ENCODE measurements around the gene PNMA8C.
"Not testable (repeated sequence)": the region's sequence is repeated elsewhere in the genome, so short reads cannot be mapped to it uniquely, and the experiment has no call there.

The PNMA8C gene

GRCh38 chr19:46411088-46411924, 17.4 kb downstream of the PNMA8C start:
- no peak for DNase-seq (ENCODE audit: low read depth)

GRCh38 chr19:46410205-46411087, 18.3 kb downstream of the PNMA8C start:
- DNase-seq (ENCODE audit: low read depth), result no peak

- no peak for DNase-seq (ENCODE audit: low read depth)
Observed at GRCh38 chr19:46409191-46409590, 19.5 kb downstream of the PNMA8C start.

GRCh38 chr19:46408664-46409039, 20.1 kb downstream of the PNMA8C start:
- no peak for DNase-seq (ENCODE audit: low read depth)

- no peak for DNase-seq (ENCODE audit: low read depth)
Observed at GRCh38 chr19:46407856-46408663, 20.7 kb downstream of the PNMA8C start.

- no peak for DNase-seq (ENCODE audit: low read depth)
Observed at GRCh38 chr19:46406976-46407375, 21.8 kb downstream of the PNMA8C start.

- DNase-seq (ENCODE audit: low read depth), result no peak
Observed at GRCh38 chr19:46404753-46405468, 23.8 kb downstream of the PNMA8C start.

- DNase-seq (ENCODE audit: low read depth), result no peak
Observed at GRCh38 chr19:46404055-46404752, 24.5 kb downstream of the PNMA8C start.

- no peak for DNase-seq (ENCODE audit: low read depth)
Observed at GRCh38 chr19:46402725-46403124, 26.0 kb downstream of the PNMA8C start.

GRCh38 chr19:46397801-46398479, 30.8 kb downstream of the PNMA8C start:
- not testable (repeated sequence) for DNase-seq (ENCODE audit: low read depth)

GRCh38 chr19:46394402-46394797, 34.3 kb downstream of the PNMA8C start:
- DNase-seq (ENCODE audit: low read depth), result no peak

- DNase-seq (ENCODE audit: low read depth), result no peak
Observed at GRCh38 chr19:46393456-46394401, 35.0 kb downstream of the PNMA8C start.

- no peak for DNase-seq (ENCODE audit: low read depth)
Observed at GRCh38 chr19:46392837-46393236, 35.9 kb downstream of the PNMA8C start.

- no peak for DNase-seq (ENCODE audit: low read depth)
Observed at GRCh38 chr19:46392252-46392801, 36.4 kb downstream of the PNMA8C start.

- no peak for DNase-seq (ENCODE audit: low read depth)
Observed at GRCh38 chr19:46391296-46392251, 37.2 kb downstream of the PNMA8C start.

- no peak for DNase-seq (ENCODE audit: low read depth)
Observed at GRCh38 chr19:46390866-46391265, 37.9 kb downstream of the PNMA8C start.

GRCh38 chr19:46390121-46390858, 38.4 kb downstream of the PNMA8C start:
- no peak for DNase-seq (ENCODE audit: low read depth)

All from stimulated activated CD8-positive, alpha-beta memory T cell treated with anti-CD3 and anti-CD28 coated beads, Interleukin-15, amount 100 ng/mL, for 24 hours (primary cell).